GM12878 (cell line): ENCODE results near the gene CPEB3. TPM values are rescaled to one million over a fixed set of nuclear protein-coding genes. Genes with fewer than 3 reads are reported as not detected.

ENCODE experiments used
- ATAC-seq: fragments of 200-7000 bp; cut with Tn5 transposase; 3 replicates; pipeline ENCODE4 v1.9.1; 2020; ENCODE audit warnings: mild to moderate bottlenecking, moderate library complexity
- BruUV-seq: library from RNA; stranded (reverse); fragments of 400-500 nt; replicated peaks from 2 replicates; lab custom pipeline; 2021; lab: Mats Ljungman, UMichigan
- CTCF ChIA-PET: fragments of 300-600 bp; sonication (Branson Sonifier 250); formaldehyde crosslinking; extraction: SDS; loops from one replicate; lab custom pipeline; 2021; ENCODE audit warnings: inconsistent platforms; lab: Yijun Ruan, JAX
- POLR2A ChIA-PET: fragments of 350-600 bp; formaldehyde crosslinking; extraction: SDS; loops from one replicate; lab custom pipeline; 2021; ENCODE audit warnings: inconsistent platforms; lab: Charles Lee
- RAD21 ChIA-PET: fragments of 300-600 bp; sonication (Branson Sonifier 250); formaldehyde crosslinking; loops from one replicate; lab custom pipeline; 2023; ENCODE audit warnings: antibody characterized with exemption; ENCODE audit not compliant: unreplicated experiment; lab: Charles Lee
- SMC1A ChIA-PET: fragments of 300-600 bp; sonication (Branson Sonifier 250); formaldehyde crosslinking; loops from one replicate; lab custom pipeline; 2023; ENCODE audit not compliant: unreplicated experiment, uncharacterized antibody; lab: Charles Lee
- DNase-seq: peaks from one replicate; pipeline ENCODE4 v3.0.0-alpha.2; 2011; ENCODE audit warnings: low read depth, low spot score
- FAIRE-seq: peaks from 3 replicates; lab custom pipeline; 2011; peaks lifted over from hg19 to GRCh38; lab: Jason Lieb, UNC
- H2AFZ ChIP-seq: 2 replicates; pipeline ENCODE4 v1.6.0; 2011; ENCODE audit warnings: low read depth, low read length, control low read depth; ENCODE audit not compliant: control insufficient read depth
- H3K27ac ChIP-seq: 2 replicates; pipeline ENCODE4 v1.5.1; 2011; ENCODE audit warnings: control low read depth; ENCODE audit not compliant: control insufficient read depth, insufficient read depth
- H3K27me3 ChIP-seq, 2 experiments: replicated peaks in 1 of 2; 2 replicates each; pipeline versions ENCODE4 v1.6.0 to v1.6.1; 2011; ENCODE audit warnings: low read length in 1 of 2; ENCODE audit not compliant: control insufficient read depth in 2 of 2, insufficient read depth in 2 of 2
- H3K36me3 ChIP-seq, 2 experiments: 2 replicates each; pipeline ENCODE4 v1.5.1; 2011; ENCODE audit warnings: low read length in 1 of 2; ENCODE audit not compliant: control insufficient read depth in 2 of 2, insufficient read depth in 2 of 2
- H3K4me1 ChIP-seq: 2 replicates; pipeline ENCODE4 v1.6.1; 2011; ENCODE audit warnings: mild to moderate bottlenecking, low read length, moderate library complexity, mixed read lengths; ENCODE audit not compliant: control insufficient read depth, insufficient read depth
- H3K4me2 ChIP-seq: 2 replicates; pipeline ENCODE4 v1.6.0; 2011; ENCODE audit warnings: control low read depth; ENCODE audit not compliant: control insufficient read depth, insufficient read depth
- H3K4me3 ChIP-seq: fragments of 200-600 bp; sonication (generic); 2 replicates; pipeline ENCODE4 v1.5.1; 2016
- H3K79me2 ChIP-seq: 2 replicates; pipeline ENCODE4 v1.6.0; 2011; ENCODE audit warnings: low read length; ENCODE audit not compliant: control insufficient read depth, insufficient read depth
- H3K9ac ChIP-seq: 2 replicates; pipeline ENCODE4 v1.8.0; 2011; ENCODE audit warnings: low read length, control low read depth, mixed read lengths; ENCODE audit not compliant: control insufficient read depth, insufficient read depth
- H3K9me3 ChIP-seq: replicated peaks from 3 replicates; pipeline ENCODE4 v1.5.1; 2011; ENCODE audit warnings: mild to moderate bottlenecking, low read length; ENCODE audit not compliant: control insufficient read depth, insufficient read depth
- H4K20me1 ChIP-seq: 2 replicates; pipeline ENCODE4 v1.6.0; 2011; ENCODE audit not compliant: control insufficient read depth, insufficient read depth
- CHD1 ChIP-seq: IDR thresholded peaks from 2 replicates; pipeline ENCODE4 v1.6.1; 2012; ENCODE audit warnings: low read depth, low read length, improper control_type of control experiment
- CHD4 ChIP-seq: fragments of 200-600 bp; sonication (generic); IDR thresholded peaks from 2 replicates; pipeline ENCODE4 v1.6.1; 2016; ENCODE audit warnings: mild to moderate bottlenecking
- EGR1 ChIP-seq, 2 experiments: IDR thresholded peaks; 1 replicate in 1 of 2; 2 replicates in 1 of 2; pipeline ENCODE4 v1.6.1; 2011 to 2012; ENCODE audit warnings: low read depth in 2 of 2, low read length in 2 of 2, borderline replicate concordance in 1 of 2, mild to moderate bottlenecking in 1 of 2, moderate library complexity in 1 of 2
- FOS ChIP-seq: IDR thresholded peaks from 3 replicates; pipeline ENCODE4 v1.6.1; 2011; ENCODE audit warnings: borderline replicate concordance; ENCODE audit not compliant: insufficient read length; ENCODE audit errors: extremely low read depth
- GABPA ChIP-seq: IDR thresholded peaks from 2 replicates; pipeline ENCODE4 v1.6.1; 2014; ENCODE audit warnings: antibody characterized with exemption, low read depth, mild to moderate bottlenecking, inconsistent platforms
- RAD51 ChIP-seq: fragments of 450-650 bp; IDR thresholded peaks from 2 replicates; pipeline ENCODE4 v1.6.1; 2016; ENCODE audit warnings: moderate library complexity, mild to moderate bottlenecking, inconsistent platforms
- SMARCA5 ChIP-seq: fragments of 450-650 bp; IDR thresholded peaks from 2 replicates; pipeline ENCODE4 v1.6.1; 2017; ENCODE audit warnings: mild to moderate bottlenecking
- SMC3 ChIP-seq: IDR thresholded peaks from 2 replicates; pipeline ENCODE4 v1.6.1; 2011; ENCODE audit warnings: low read length, improper control_type of control experiment, borderline replicate concordance
- STAT1 ChIP-seq: fragments of 450-650 bp; conservative IDR thresholded peaks from 2 replicates; pipeline ENCODE4 v1.6.1; 2014; ENCODE audit warnings: antibody characterized with exemption, mild to moderate bottlenecking
- TCF7 ChIP-seq: IDR thresholded peaks from 2 replicates; pipeline ENCODE4 v1.6.1; 2014; ENCODE audit warnings: antibody characterized with exemption, borderline replicate concordance
- WGBS: methylation state at CpG from one replicate; pipeline ENCODE4 v1.1.6; 2016; ENCODE audit warnings: low lambda C conversion rate; ENCODE audit not compliant: insufficient replicate concordance, insufficient coverage; ENCODE audit errors: missing lambda C conversion rate; 5-methylcytosine and 5-hydroxymethylcytosine counted together
- in situ Hi-C: fragments of 300-500 bp; cut with MboI; formaldehyde crosslinking; loops from 9 replicates; pipeline ENCODE4 v1.14.3; 2018; ENCODE audit warnings: mixed read lengths
- intact Hi-C: fragments of 100-400 bp; cut with micrococcal nuclease; formaldehyde crosslinking; loops from one replicate; pipeline ENCODE4 v1.14.2; 2022; ENCODE audit not compliant: unreplicated experiment
- polyA plus RNA-seq, 11 experiments: library from polyadenylated mRNA; depleted of rRNA in 4 of 11; unstranded in 6 of 11; stranded (reverse) in 5 of 11; fragments of >200 nt; fragmentation: Nextera tagmentation in 4 of 11; fragmentation: Illumina TruSeq in 1 of 11; extraction: Ambion mirVana in 4 of 11; extraction: Trizol in 1 of 11; gene quantifications; 1 replicate in 1 of 11; 2 replicates in 10 of 11; pipeline versions ENCODE4 v1.2.1 to v1.2.3, GENCODE V29; 2011 to 2016; ENCODE audit warnings: inconsistent platforms in 2 of 11, missing spikeins in 2 of 11, low read depth in 1 of 11
- total RNA-seq, 4 experiments: library from RNA; depleted of rRNA in 3 of 4; stranded (reverse); fragments of >200 nt in 3 of 4; fragmentation: Illumina TruSeq in 1 of 4; extraction: Trizol in 1 of 4; gene quantifications; 2 replicates each; pipeline versions ENCODE4 v1.2.1 to v1.2.3, GENCODE V29; 2013 to 2021
- TF ChIP-seq, protein P1 (sequence below): fragments of 450-650 bp; IDR thresholded peaks from 2 replicates; pipeline ENCODE4 v1.6.1; 2017; ENCODE audit warnings: low read depth, mild to moderate bottlenecking, moderate library complexity
- TF ChIP-seq, protein P2 (sequence below): fragments of 450-650 bp; formaldehyde crosslinking; IDR thresholded peaks from 2 replicates; pipeline ENCODE4 v1.4.0; 2020; ENCODE audit warnings: mild to moderate bottlenecking, moderate library complexity

CPEB3 gene
- total and polyA plus RNA-seq, 10 of the 15 experiments (the other 5 are each of a cell fraction or from before 2014, with no cell fraction given), result 0.50 to 2.3 (median 1.2) TPM

DNA sequence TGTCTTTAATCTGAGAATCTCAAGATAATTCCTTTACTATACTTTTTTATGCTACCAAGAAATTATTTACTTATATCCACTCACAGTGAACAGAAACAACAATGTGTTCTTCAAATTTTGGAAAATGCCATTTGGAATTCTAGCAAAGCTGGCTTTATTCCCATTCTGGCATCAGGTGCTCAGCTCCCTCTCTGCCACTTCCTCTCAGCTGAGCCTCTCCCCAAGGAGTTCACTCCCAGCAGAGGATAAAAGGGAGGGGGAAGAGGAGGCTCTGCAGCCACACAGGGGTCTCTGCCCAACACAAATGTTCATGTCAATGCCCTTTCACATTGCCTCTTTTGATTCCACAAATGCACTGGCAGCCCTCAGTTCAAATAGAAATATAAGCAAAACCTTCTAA, 116.9 kb downstream of the CPEB3 start:
- CTCF ChIA-PET, result no interaction called here

DNA sequence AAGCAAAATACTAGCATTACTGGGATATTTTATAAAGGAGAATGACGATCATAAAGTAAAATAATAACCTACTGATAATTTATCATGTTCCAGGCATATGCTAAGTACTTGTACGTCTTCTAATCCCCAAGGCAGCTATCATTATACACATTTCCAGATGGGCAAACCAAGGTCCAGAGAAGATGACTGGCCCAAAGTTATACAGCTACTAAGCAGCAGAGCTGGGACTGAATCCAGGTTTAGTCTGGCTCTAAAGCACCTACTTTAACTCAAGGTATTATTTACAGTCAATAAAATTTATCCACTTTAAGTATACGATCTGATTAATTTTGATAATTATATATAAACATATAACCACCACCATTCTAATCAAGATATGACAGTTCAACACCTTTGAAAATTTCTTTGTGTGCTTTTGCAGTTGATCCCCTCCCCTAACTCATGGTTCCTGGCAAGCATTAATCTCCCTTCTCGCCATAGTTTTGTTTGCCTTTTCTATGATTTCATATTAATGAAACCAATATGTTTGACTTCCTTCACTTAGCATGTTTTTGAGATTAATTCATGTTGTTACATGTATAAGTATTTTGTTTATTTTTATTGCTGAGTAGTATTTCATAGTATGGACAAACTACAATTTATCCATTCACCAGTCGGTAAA, 126.7 kb downstream of the CPEB3 start:
- POLR2A ChIA-PET, result interaction anchor here (0.6 kb wide), 1 partner anchor 17 kb away, joined by 4 read pairs; no protein-coding TSS in a partner anchor
- Histone ChIP-seq H3K4me3 (no peak overlapping the region), H4K20me1 (no peaks in the 10 kb centered on the region), H3K9ac (no peak overlapping the region), H3K79me2 (no peaks in the 10 kb centered on the region), H3K4me2 (no peak overlapping the region), H3K27ac (no peak overlapping the region), H3K9me3 (peaks cover 6% of the 10 kb centered on the region), H3K36me3 (no peaks in the 10 kb centered on the region), H2AFZ (no peak overlapping the region), H3K4me1 (no peaks in the 10 kb centered on the region), H3K27me3 (no peaks in the 10 kb centered on the region)
- in situ Hi-C loops, result no loop called here
- no peak for DNase-seq
- CTCF ChIA-PET, result no interaction called here
- no peak for ATAC-seq
- 74% methylated on average over 5 of the region's 5 CpGs for WGBS
- SMC1A ChIA-PET, result interaction anchor here (1.3 kb wide), 1 partner anchor 19 kb away, joined by 3 read pairs; no protein-coding TSS in a partner anchor
- BruUV-seq, result no TSS peak
- intact Hi-C loops, result no loop called here
- no peak for FAIRE-seq
- RAD21 ChIA-PET, result no interaction called here
- TF ChIP-seq CHD4, result no peak
- TF ChIP-seq, protein P1, sequence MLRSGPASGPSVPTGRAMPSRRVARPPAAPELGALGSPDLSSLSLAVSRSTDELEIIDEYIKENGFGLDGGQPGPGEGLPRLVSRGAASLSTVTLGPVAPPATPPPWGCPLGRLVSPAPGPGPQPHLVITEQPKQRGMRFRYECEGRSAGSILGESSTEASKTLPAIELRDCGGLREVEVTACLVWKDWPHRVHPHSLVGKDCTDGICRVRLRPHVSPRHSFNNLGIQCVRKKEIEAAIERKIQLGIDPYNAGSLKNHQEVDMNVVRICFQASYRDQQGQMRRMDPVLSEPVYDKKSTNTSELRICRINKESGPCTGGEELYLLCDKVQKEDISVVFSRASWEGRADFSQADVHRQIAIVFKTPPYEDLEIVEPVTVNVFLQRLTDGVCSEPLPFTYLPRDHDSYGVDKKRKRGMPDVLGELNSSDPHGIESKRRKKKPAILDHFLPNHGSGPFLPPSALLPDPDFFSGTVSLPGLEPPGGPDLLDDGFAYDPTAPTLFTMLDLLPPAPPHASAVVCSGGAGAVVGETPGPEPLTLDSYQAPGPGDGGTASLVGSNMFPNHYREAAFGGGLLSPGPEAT, result no peak
- TF ChIP-seq RAD51, result no peak
- no peak for TF ChIP-seq FOS
- TF ChIP-seq STAT1, result no peak
- no peak for TF ChIP-seq GABPA
- TF ChIP-seq, protein P2, sequence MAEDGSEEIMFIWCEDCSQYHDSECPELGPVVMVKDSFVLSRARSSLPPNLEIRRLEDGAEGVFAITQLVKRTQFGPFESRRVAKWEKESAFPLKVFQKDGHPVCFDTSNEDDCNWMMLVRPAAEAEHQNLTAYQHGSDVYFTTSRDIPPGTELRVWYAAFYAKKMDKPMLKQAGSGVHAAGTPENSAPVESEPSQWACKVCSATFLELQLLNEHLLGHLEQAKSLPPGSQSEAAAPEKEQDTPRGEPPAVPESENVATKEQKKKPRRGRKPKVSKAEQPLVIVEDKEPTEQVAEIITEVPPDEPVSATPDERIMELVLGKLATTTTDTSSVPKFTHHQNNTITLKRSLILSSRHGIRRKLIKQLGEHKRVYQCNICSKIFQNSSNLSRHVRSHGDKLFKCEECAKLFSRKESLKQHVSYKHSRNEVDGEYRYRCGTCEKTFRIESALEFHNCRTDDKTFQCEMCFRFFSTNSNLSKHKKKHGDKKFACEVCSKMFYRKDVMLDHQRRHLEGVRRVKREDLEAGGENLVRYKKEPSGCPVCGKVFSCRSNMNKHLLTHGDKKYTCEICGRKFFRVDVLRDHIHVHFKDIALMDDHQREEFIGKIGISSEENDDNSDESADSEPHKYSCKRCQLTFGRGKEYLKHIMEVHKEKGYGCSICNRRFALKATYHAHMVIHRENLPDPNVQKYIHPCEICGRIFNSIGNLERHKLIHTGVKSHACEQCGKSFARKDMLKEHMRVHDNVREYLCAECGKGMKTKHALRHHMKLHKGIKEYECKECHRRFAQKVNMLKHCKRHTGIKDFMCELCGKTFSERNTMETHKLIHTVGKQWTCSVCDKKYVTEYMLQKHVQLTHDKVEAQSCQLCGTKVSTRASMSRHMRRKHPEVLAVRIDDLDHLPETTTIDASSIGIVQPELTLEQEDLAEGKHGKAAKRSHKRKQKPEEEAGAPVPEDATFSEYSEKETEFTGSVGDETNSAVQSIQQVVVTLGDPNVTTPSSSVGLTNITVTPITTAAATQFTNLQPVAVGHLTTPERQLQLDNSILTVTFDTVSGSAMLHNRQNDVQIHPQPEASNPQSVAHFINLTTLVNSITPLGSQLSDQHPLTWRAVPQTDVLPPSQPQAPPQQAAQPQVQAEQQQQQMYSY (CRISPR knock-in tag), result no peak

More for the DNA sequence above, 116.9 kb downstream of the CPEB3 start:
- POLR2A ChIA-PET, result no interaction called here
- H3K9ac ChIP-seq, result no peak overlapping the region
- SMC1A ChIA-PET, result interaction anchor here (1.6 kb wide), 1 partner anchor 11 kb away, joined by 4 read pairs; no protein-coding TSS in a partner anchor
- H3K9me3 ChIP-seq, result no peaks in the 10 kb centered on the region; the same call in 2 of the 3 replicates
- DNase-seq, result no peak
- H3K79me2 ChIP-seq, result no peaks in the 10 kb centered on the region
- H3K27me3 ChIP-seq, result no peaks in the 10 kb centered on the region
- TF ChIP-seq TCF7 (no peak), EGR1 (IDR thresholded peaks at IDR 0.05; ENCODE audit: borderline replicate concordance in 1 of 2, low read depth in 2 of 2, low read length in 2 of 2) (no peak), CHD1 (no peak), FOS (no peak), SMARCA5 (no peak), SMC3 (no peak)
- in situ Hi-C loops (no loop called here), intact Hi-C loops (no loop called here)
- RAD21 ChIA-PET, result interaction anchor here (1.0 kb wide), 1 partner anchor 86 kb away, joined by 3 read pairs; no protein-coding TSS in a partner anchor
- H2AFZ ChIP-seq, result no peak overlapping the region
- ATAC-seq, result no peak
- H3K4me2 ChIP-seq, result no peak overlapping the region
- no peak overlapping the region for H3K4me3 ChIP-seq
- no peaks in the 10 kb centered on the region for H3K36me3 ChIP-seq
- H3K27ac ChIP-seq, result no peak overlapping the region
- H3K4me1 ChIP-seq, result no peaks in the 10 kb centered on the region
- H4K20me1 ChIP-seq, result no peaks in the 10 kb centered on the region
- BruUV-seq, result no TSS peak
- FAIRE-seq, result no peak
